GM19455 (cell line): ENCODE data around the gene USP37.
"Not testable (repeated sequence)": the region's sequence is repeated elsewhere in the genome, so short reads cannot be mapped to it uniquely, and the experiment has no call there.

ENCODE experiments used
- ATAC-seq: cut with Tn5 transposase; IDR thresholded peaks from one replicate; pipeline ENCODE4 v1.9.1; 2021; ENCODE audit not compliant: unreplicated experiment

Gene USP37

GRCh38 chr2:218557941-218558340 lies 10.2 kb downstream of the USP37 start:
- ATAC-seq: no peak

DNA sequence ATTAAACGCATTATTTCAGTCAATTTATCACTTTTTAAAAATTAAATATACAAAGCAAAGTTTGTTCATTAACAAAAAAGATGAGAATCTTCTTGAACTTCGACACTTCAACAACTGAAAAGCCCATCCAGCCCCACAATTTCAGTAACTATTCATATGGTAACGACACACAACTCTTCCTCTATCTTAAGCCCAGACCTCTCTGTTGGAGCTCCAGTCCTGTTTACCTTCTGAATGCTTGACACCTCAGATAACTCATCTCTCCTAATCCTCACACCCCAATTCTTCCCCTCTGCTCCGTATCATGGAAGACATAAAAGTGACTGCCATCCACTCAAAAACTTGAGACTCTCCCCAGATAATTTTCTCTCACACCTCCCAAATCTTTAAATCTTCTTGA lies 12.6 kb downstream of the USP37 start:
- no peak for ATAC-seq

GRCh38 chr2:218554225-218554624 lies 13.9 kb downstream of the USP37 start:
- ATAC-seq: not testable (repeated sequence)

GRCh38 chr2:218547978-218548377 lies 20.2 kb downstream of the USP37 start:
- no peak for ATAC-seq

- ATAC-seq: no peak
Observed at GRCh38 chr2:218547511-218547910, 20.6 kb downstream of the USP37 start.

DNA sequence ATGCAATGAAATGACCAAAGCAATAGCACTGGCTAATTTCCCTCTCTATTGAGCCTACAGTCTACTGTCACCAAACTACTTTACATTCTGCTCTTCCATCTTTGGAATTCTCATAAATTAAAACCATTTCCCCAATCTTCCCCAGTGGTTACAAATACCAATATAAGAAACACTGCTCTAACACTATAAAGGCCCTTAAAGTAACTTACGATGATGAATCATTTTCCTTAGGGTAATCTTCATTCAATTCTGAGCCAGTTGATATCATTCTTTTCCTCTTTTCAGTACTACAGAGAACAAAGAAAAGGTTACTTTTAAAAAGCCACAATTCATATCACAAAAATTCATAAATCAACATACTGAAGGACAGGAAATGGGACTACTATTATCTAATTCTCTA lies 22.1 kb downstream of the USP37 start:
- ATAC-seq: no peak

- ATAC-seq: no peak
Observed at GRCh38 chr2:218540015-218540414, 28.1 kb downstream of the USP37 start.

- ATAC-seq: no peak
Observed at GRCh38 chr2:218536804-218537494, 31.2 kb downstream of the USP37 start.

DNA sequence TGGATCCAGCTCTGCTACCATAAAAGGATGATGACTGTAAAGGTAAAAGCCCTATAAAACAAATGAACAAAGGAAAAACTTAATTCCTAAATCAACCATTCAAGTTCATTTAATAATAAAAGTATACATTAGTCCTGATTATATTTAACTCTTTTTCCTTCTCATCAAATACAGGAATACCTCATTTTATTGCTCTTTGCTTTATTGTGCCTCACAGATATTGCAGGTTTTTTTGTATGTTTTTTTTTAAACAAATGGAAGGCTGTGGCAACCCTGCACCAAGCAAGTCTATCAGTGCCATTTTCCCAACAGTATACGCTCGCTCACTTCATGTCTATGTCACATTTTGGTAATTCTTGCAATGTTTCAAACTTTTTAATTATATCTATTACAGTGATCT lies 38.2 kb downstream of the USP37 start:
- ATAC-seq: no peak

DNA sequence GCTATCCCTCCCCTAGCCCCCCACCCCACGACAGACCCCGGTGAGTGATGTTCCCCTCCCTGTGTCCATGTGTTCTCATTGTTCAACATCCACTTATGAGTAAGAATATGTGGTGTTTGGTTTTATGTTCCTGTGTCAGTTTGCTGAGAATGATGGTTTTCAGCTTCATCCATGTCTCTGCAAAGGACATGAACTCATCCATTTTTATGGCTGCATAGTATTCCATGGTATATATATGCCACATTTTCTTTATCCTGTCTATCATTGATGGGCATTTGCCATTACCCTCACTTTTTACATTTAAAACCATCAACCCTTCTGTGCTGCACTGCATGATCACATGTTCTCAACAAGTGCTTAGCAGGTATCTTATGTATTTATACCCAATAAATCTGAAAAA lies 39.7 kb downstream of the USP37 start:
- ATAC-seq: not testable (repeated sequence)

DNA sequence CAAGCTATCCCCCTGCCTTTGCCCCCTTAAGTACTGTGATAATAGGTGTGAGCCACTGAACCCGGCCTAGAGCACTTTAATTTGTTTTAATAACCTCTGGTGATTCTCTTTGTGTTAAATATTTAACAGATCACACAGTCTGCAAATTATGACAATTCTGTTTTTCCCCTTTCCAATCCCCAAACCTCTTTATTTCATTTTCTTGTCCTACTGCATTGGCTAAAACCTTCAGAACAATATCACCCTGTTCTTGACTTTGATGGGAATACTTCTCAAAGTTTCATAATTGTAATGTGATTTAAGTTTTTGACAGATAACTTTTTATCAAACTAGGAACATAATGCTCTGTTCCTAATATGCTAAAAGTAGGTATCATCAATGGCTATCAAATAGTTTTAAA lies 44.5 kb downstream of the USP37 start:
- no peak for ATAC-seq

DNA sequence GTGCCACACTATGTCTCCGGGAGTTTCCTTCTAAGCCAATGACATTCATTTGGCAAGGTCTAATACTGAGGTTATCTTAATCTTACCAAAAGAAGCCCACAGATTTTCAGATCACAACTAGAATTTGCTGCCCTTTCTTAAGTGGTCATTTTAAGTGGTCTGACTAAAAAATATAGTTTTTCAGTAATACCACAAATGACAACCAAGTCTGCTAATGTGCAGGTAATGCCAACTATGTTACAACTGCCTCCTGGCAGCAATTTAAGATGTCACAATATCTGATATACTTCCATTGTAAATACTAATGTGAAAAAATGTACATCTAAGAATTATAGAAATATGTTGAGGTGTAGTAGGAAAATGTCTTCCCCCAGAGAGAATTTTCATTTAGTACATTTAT lies 49.3 kb downstream of the USP37 start:
- no peak for ATAC-seq

DNA sequence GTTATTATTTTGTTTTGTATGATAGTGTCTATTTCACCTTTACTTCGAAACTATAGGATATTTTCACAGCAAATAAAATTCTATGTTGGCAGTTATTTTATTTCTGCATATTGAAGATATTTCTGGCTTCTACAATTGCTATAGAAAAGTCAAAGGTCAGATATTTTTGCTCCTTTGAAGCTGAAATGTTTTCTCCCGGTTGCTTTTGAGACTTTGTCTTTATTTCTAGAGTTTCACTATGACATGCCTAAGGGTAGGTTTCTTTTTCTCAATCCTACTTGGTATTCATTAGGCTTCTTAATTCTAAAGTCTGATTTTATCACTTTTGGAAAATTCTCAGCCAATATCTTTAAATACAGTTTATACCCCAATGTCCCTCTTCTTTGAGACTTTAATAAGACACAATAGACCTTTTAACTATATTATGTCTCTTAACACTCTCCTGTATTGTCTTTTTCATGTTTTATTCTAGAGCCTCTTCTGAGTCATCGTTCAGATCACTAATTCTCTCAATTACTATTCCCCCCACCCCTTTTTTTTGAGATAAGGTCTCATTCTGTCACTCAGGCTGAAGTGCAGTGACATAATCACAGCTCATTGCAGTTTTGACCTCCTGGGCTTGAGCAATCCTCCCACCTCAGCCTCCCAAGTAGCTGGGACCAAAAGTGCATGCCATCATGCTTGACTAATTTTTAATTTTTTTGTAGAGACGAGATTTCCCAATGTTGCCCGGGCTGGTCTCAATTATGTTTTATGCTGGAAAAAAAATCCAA lies 50.5 kb downstream of the USP37 start:
- ATAC-seq: no peak

DNA sequence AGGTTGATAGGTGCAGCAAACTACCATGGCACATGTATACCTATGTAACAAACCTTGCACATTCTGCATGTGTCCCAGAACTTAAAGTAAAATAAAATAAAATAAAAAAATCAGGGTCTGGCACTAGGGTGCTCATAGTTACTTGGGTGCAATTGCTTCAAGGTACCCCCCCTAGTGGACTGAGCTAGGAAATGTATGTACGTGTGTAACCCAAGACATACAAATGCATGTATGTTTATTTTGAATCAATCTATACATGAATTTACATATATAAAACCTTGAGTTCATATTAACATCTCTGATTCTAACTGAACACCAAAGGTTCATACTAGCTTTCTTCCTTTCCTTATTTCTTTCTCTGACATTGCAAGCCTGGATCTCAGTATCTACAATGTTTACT lies 51.5 kb downstream of the USP37 start:
- no peak for ATAC-seq

DNA sequence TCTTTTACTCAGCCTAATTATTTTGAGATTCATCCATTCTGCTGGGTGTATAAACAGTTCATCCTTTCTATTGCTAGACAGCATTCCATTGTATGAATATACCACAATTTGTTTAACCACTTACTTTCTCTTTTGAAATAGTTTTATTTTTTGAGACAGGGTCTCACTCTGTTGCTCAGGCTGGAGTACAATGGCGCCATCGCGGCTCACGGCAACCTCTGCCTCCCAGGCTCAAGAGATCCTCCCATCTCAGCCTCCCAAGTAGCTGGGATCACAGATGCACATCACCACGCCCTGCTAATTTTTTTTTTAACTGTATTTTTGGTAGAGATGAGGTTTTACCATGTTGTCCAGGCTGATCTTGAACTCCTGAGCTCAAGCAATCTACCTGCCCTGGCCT lies 54.5 kb downstream of the USP37 start:
- ATAC-seq: no peak

GRCh38 chr2:218508299-218508698 lies 59.9 kb downstream of the USP37 start:
- no peak for ATAC-seq

DNA sequence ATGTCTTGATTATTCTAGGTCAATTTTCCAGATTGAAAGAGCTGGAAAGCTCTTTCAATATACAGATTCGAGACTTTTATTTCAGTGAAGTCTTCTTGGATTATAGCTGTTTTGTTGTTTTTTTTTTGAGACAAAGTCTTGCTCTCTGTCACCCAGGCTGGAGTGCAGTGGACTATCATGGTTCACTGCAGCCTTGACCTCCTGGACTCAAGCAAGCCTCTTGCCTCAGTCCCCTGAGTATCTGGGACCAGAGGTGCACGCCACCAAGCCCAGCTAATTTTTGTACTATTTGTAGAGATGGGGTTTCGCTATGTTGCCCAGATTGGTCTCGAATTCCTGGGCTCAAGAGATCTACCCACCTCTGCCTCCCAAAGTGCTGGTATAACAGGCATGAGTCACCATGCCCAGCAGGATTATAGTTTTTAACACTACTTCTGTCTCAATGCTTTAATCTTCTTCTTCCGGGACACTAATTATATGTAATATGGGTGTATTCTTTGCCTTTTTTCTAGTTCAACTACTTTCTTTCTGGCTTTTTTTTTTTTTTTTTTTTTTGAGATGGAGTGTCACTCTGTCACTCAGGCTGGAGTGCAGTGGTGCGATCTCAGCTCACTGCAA lies 62.3 kb downstream of the USP37 start:
- ATAC-seq: no peak

DNA sequence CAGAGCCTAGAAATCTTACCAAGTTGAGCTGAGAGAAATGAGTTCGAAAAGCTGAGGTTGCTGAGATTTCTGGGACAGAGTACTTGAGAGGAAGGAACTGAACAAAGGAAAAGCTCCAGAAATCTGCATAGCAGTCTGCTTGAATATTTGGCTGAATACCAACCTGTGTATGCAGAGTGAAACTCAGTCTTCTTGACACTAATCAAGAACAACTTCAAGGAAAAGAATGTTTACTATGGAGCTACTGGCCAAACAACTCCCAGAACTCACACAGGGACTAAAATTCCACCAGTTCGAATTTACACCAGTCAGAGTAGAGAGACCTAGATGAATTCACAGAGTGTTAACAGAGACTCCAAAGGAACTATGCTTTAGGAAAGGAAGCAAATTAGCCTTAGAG lies 66.5 kb downstream of the USP37 start:
- no peak for ATAC-seq

DNA sequence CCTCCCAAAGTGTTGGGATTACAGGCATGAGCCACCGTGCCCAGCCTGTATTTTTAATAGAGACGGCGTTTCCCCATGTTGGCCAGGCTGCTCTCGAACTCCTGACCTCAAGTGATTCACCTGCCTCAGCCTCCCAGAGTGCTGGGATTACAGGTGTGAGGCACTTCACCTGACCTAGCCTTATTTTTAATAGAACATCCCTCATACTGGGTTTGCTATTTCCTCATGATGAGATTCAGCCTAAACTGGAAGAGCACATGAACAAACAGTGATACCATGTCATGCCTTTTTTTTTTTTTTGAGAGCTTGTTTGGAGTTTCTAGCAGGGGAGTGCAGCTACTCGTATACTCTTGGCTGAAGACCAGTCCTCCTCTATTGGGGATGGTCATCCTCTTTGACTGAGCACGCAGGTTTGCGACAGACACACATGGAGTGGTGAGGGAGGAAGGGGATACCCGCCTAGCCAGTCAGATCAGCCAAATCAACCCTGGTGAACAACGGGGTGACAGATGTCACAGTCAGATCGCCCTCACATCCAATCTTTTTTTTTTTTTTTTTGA lies 67.6 kb downstream of the USP37 start:
- ATAC-seq: no peak

- no peak for ATAC-seq
Observed at GRCh38 chr2:218485986-218486667, 82.0 kb downstream of the USP37 start.

GRCh38 chr2:218482651-218483050 lies 85.5 kb downstream of the USP37 start:
- ATAC-seq: no peak
